Neuron (in vitro differentiated cells): ENCODE measurements around the gene ZNF578.
"Not testable (repeated sequence)": the region's sequence is repeated elsewhere in the genome, so short reads cannot be mapped to it uniquely, and the experiment has no call there.

Source experiments
- H2AFZ ChIP-seq: one replicate; pipeline ENCODE4 v1.6.1; 2013; ENCODE audit warnings: low read depth, mild to moderate bottlenecking, inconsistent platforms, low read length, moderate library complexity
- H3K27me3 ChIP-seq: one replicate; pipeline ENCODE4 v1.6.1; 2013; ENCODE audit warnings: low read length; ENCODE audit not compliant: insufficient read depth
- H3K36me3 ChIP-seq: one replicate; pipeline ENCODE4 v1.6.1; 2013; ENCODE audit warnings: low read length; ENCODE audit not compliant: insufficient read depth
- H3K4me1 ChIP-seq: one replicate; pipeline ENCODE4 v1.6.1; 2013; ENCODE audit warnings: low read length; ENCODE audit not compliant: insufficient read depth
- H3K4me3 ChIP-seq: 2 replicates; pipeline ENCODE4 v1.5.1; 2013; ENCODE audit warnings: mild to moderate bottlenecking, low read length, moderate library complexity
- H3K9me3 ChIP-seq: one replicate; pipeline ENCODE4 v1.6.1; 2013; ENCODE audit warnings: low read length

Gene ZNF578

GRCh38 chr19:52453324-52454094 is at the start of gene ZNF578:
TSS of gene ZNF578 (plus strand) at chr19:52453553. CDS start at chr19:52501846, 48,293 bp downstream.
- peaks cover 13% of the 10 kb centered on the region for H3K9me3 ChIP-seq
- no peaks in the 10 kb centered on the region for H3K36me3 ChIP-seq
- no peaks in the 10 kb centered on the region for H3K4me1 ChIP-seq
- no peak within 1 kb of the TSS for H2AFZ ChIP-seq
- H3K4me3 ChIP-seq: no peak within 1 kb of the TSS
- no peaks in the 10 kb centered on the region for H3K27me3 ChIP-seq

GRCh38 chr19:52410276-52410675 is 43.1 kb upstream of the ZNF578 start:
- Histone ChIP-seq H3K36me3 (peaks cover 61% of the 10 kb centered on the region), H3K4me3 (no peak overlapping the region), H3K9me3 (peaks cover 52% of the 10 kb centered on the region)

GRCh38 chr19:52415711-52416110 is 37.6 kb upstream of the ZNF578 start:
- Histone ChIP-seq H3K4me1 (no peaks in the 10 kb centered on the region), H3K36me3 (peaks cover 16% of the 10 kb centered on the region), H3K9me3 (peaks cover 46% of the 10 kb centered on the region), H3K4me3 (no peak overlapping the region), H2AFZ (no peak overlapping the region), H3K27me3 (no peaks in the 10 kb centered on the region)

More at GRCh38 chr19:52410276-52410675, 43.1 kb upstream of the ZNF578 start:
- no peaks in the 10 kb centered on the region for H3K27me3 ChIP-seq
- H2AFZ ChIP-seq: no peak overlapping the region
- H3K4me1 ChIP-seq: no peaks in the 10 kb centered on the region

GRCh38 chr19:52428937-52429336 is 24.4 kb upstream of the ZNF578 start, which contains the start of gene ZNF534:
TSS of gene ZNF534 (plus strand) at chr19:52429148. CDS start at chr19:52431475, 2,327 bp downstream.
- Histone ChIP-seq H2AFZ (no peak within 1 kb of the TSS), H3K27me3 (no peaks in the 10 kb centered on the region), H3K4me3 (no peak within 1 kb of the TSS), H3K36me3 (no peaks in the 10 kb centered on the region), H3K4me1 (no peaks in the 10 kb centered on the region), H3K9me3 (peaks cover 17% of the 10 kb centered on the region)

- Histone ChIP-seq H3K4me3 (no peak overlapping the region), H3K36me3 (no peaks in the 10 kb centered on the region), H3K9me3 (peaks cover 8% of the 10 kb centered on the region), H2AFZ (no peak overlapping the region), H3K4me1 (no peaks in the 10 kb centered on the region), H3K27me3 (no peaks in the 10 kb centered on the region)
These were observed 11.2 kb upstream of the ZNF578 start for GRCh38 chr19:52442179-52442578.

- Histone ChIP-seq H3K4me1 (no peaks in the 10 kb centered on the region), H3K4me3 (no peak overlapping the region), H2AFZ (no peak overlapping the region), H3K9me3 (peaks cover 3% of the 10 kb centered on the region), H3K36me3 (no peaks in the 10 kb centered on the region), H3K27me3 (no peaks in the 10 kb centered on the region)
These were observed 8.8 kb upstream of the ZNF578 start for GRCh38 chr19:52444506-52444905.

- Histone ChIP-seq H3K36me3 (no peaks in the 10 kb centered on the region), H3K4me1 (no peaks in the 10 kb centered on the region), H3K4me3 (no peak overlapping the region), H3K9me3 (peaks cover 13% of the 10 kb centered on the region), H2AFZ (no peak overlapping the region), H3K27me3 (no peaks in the 10 kb centered on the region)
These were observed 2.1 kb upstream of the ZNF578 start for GRCh38 chr19:52451241-52451640.

GRCh38 chr19:52464798-52465470 is 11.6 kb downstream of the ZNF578 start:
- Histone ChIP-seq H3K9me3 (peaks cover 13% of the 10 kb centered on the region), H2AFZ (no peak overlapping the region), H3K36me3 (no peaks in the 10 kb centered on the region), H3K27me3 (no peaks in the 10 kb centered on the region), H3K4me3 (no peak overlapping the region), H3K4me1 (no peaks in the 10 kb centered on the region)

- peaks cover 35% of the 10 kb centered on the region for H3K9me3 ChIP-seq
- H2AFZ ChIP-seq: no peak overlapping the region
- no peaks in the 10 kb centered on the region for H3K4me1 ChIP-seq
- H3K27me3 ChIP-seq: no peaks in the 10 kb centered on the region
- H3K4me3 ChIP-seq: no peak overlapping the region
- no peaks in the 10 kb centered on the region for H3K36me3 ChIP-seq
These were observed 20.4 kb downstream of the ZNF578 start for GRCh38 chr19:52473655-52474350.

GRCh38 chr19:52474351-52475127 is 21.2 kb downstream of the ZNF578 start:
- Histone ChIP-seq H3K4me3 (no peak overlapping the region), H3K36me3 (no peaks in the 10 kb centered on the region), H3K27me3 (no peaks in the 10 kb centered on the region), H3K4me1 (no peaks in the 10 kb centered on the region), H2AFZ (no peak overlapping the region), H3K9me3 (peaks cover 32% of the 10 kb centered on the region)

GRCh38 chr19:52484111-52484743 is 30.9 kb downstream of the ZNF578 start:
- not testable (repeated sequence) for H3K4me3 ChIP-seq, H3K4me1 ChIP-seq, H3K36me3 ChIP-seq, H3K9me3 ChIP-seq, H2AFZ ChIP-seq, H3K27me3 ChIP-seq

- not testable (repeated sequence) for H3K9me3 ChIP-seq, H3K36me3 ChIP-seq, H3K4me1 ChIP-seq, H2AFZ ChIP-seq, H3K4me3 ChIP-seq, H3K27me3 ChIP-seq
These were observed 31.7 kb downstream of the ZNF578 start for GRCh38 chr19:52485064-52485463.
